ENCODE data around the gene ERVK3-1.

ERVK3-1 gene

DNA sequence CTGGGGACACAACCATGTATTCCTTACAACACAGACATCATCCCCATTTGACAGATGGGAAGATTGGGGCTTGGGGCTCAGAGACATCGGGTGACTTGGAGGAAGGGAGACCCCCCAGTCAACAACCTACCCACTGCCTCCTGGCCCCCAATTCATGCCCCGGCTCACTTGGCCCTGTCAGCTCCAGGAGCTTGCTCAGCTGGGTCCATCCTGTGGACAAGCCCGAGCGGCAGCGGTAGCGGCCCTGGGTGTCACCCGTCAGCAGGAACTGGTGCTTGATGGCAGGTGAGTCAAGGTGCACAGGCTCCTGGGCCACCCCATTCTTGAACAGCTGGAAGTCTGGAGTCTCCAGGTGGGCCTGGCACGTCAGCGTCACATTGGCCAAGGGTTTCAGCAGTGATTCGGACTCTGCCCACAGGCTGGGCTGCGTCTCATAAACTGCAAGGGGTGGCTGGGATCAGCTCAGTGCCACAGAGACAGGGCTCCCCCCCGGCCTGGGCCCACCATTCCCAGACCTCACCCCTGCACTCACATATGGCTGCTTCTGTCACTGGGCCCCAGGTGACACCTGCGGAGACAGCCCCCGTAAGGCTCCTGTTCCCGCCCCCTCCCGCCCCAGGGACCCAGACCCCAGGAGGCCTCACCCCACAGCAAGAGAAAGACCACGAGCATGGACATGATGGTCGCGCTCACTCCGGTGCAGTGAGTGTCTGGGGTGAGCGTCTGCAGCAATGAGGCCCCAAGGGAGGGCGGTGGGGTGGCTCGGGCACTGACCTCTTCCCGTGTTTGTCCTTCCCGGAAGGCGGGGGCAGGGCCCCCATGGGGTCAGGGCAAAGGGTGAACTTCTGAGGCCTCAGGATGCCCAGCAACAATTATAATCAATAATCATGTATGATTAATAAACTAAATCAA is 47.8 kb downstream of the ERVK3-1 start, which contains the start of gene A1BG:
Gene A1BG (minus strand): TSS at position 733 of the 912 bp plus-strand sequence. CDS start 55 bp downstream, at position 678.
- TF ChIP-seq CTCF (IDR thresholded peaks at IDR 0.05; ENCODE audit: low read depth, low read length) = no peak

DNA sequence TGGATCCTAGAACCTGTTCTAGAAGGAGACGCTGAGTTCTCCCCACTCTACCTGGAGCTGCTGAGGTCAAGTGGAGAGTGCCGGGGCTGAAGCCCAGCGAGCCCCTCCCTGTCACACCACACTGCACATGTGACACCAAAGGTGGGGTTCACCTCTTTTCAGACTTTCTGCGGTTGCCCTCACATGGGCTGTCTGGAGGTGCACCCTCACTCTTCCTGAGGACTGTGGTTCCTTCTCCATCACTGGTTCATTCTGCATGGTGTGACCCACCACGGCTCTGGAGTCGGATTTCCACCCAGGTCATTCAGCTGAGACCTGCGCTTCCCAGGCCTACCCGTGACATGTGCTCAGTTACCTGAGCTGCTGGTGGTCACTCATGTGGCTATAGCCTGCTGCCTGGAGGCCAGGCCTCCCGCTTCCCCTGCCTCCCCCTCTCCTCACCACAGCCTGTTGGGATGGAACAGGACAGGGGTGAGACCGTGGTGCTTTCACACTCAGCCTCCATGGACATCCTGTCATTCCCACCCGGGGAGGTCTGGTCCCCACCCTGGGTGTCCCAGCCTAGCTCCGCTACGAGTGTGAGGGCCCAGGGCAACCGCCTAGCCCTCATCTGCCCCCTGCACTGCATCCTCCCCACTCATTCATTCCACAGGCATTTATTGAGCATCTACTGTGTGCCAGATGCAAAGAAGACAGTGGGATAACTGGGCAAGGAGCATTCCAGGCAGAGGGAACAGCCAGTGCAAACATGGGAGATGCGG is 48.7 kb downstream of the ERVK3-1 start:
- DNase-seq (ENCODE audit: extremely low read depth, low read depth) = no peak
- TF ChIP-seq CTCF (IDR thresholded peaks at IDR 0.05; ENCODE audit: low read depth, low read length) = no peak

More for the DNA sequence above, 47.8 kb downstream of the ERVK3-1 start, which contains the start of gene A1BG:
- no peak for DNase-seq (ENCODE audit: extremely low read depth, low read depth)

- TF ChIP-seq CTCF (IDR thresholded peaks at IDR 0.05; ENCODE audit: low read depth, low read length) = no peak
- no peak for DNase-seq (ENCODE audit: extremely low read depth, low read depth)
These were observed 49.4 kb downstream of the ERVK3-1 start for GRCh38 chr19:58354478-58355030.

DNA sequence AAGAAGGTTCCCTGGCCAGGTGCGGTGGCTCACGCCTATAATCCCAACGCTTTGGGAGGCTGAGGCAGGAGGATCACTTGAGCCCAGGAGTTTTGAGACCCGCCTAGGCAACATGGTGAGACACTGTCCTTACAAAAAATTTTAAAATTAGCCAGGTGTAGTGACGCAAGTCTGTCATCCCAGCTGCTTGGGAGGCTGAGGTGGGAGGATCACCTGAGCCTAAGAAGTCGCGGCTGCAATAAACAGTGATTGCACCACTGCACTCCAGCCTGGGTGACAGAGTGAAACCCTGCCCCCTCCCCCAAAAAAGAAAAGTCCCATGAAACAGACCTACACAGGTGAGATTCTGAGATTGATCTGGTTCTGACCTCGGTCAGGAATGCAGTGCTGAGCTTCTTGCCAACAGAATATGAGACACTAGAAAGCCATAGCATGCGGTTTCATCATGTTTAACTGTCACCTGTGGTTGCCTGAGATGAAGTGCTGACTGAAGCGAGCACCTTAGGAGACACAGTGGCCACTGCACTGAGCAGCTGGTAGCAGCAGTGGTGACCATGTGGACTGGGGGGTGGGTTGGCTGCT is 50.1 kb downstream of the ERVK3-1 start:
- TF ChIP-seq CTCF (IDR thresholded peaks at IDR 0.05; ENCODE audit: low read depth, low read length) = no peak
- DNase-seq (ENCODE audit: extremely low read depth, low read depth) = no peak

- DNase-seq (ENCODE audit: extremely low read depth, low read depth) = no peak
- no peak for TF ChIP-seq CTCF (IDR thresholded peaks at IDR 0.05; ENCODE audit: low read depth, low read length)
These were observed 51.0 kb downstream of the ERVK3-1 start for GRCh38 chr19:58355908-58356765.

DNA sequence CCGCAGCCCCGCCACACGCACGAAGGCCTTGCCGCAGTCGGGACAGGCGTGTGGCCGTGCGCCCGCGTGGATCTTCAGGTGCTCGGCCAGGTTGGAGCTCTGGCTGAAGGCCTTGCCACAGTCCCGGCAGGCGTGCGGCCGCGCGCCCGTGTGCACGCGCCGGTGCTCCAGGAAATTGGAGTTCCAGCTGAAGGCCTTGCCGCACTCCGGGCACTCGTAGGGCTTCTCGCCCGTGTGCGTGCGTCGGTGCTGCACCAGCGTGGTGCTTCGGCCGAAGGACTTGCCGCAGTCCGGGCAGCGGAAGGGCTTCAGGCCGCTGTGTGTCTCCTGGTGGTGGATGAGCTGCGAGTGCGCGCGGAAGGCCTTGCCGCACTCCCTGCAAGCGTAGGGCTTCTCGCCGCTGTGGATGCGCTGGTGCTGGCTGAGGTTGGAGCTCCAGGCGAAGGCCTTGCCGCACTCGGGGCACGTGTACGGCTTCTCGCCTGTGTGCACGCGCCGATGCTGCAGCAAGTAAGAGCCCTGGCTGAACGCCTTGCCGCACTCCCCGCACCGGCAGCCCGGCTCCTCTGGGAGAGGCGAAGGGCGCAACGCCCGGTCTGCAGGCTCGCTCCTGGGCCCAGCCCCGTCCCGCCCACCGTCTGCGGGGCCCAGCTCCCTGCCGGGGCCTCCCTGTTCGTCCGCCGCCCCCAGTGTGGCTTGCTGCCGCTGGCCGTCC is 51.7 kb downstream of the ERVK3-1 start:
- no peak for DNase-seq (ENCODE audit: extremely low read depth, low read depth)

More for the DNA sequence above, 51.7 kb downstream of the ERVK3-1 start:
- TF ChIP-seq CTCF (IDR thresholded peaks at IDR 0.05; ENCODE audit: low read depth, low read length) = no peak

All from AG09319 (cell line).